ENCODE measurements around the gene GPR132. TPM values are rescaled to one million over a fixed set of nuclear protein-coding genes. Genes with fewer than 3 reads are reported as not detected.
"Not testable (repeated sequence)": the region's sequence is repeated elsewhere in the genome, so short reads cannot be mapped to it uniquely, and the experiment has no call there.

The GPR132 gene
- total and polyA plus RNA-seq, 10 of the 15 experiments (the other 5 are each of a cell fraction or from before 2014, with no cell fraction given), result 1.9 to 49.3 (median 20.4) TPM

- POLR2A ChIA-PET, result interaction anchor here (0.8 to 3.1 kb wide), 7 partner anchors 8 to 38 kb away, joined by 3 to 16 read pairs (median 5); no protein-coding TSS in a partner anchor
- Histone ChIP-seq H3K27ac (ENCODE audit: control insufficient read depth, insufficient read depth) (peak overlapping the region; percentile 93), H3K4me3 (peak overlapping the region; percentile 64), H4K20me1 (ENCODE audit: control insufficient read depth, insufficient read depth) (peaks cover 12% of the 10 kb centered on the region), H3K79me2 (ENCODE audit: control insufficient read depth, insufficient read depth, low read length) (peaks cover 87% of the 10 kb centered on the region), H3K9ac (ENCODE audit: control insufficient read depth, insufficient read depth, low read length) (peak overlapping the region; percentile 84), H3K4me2 (ENCODE audit: control insufficient read depth, insufficient read depth) (peak overlapping the region; percentile 100), H3K4me1 (ENCODE audit: control insufficient read depth, insufficient read depth, low read length) (peaks cover 62% of the 10 kb centered on the region)
- FAIRE-seq; H3K36me3 ChIP-seq (ENCODE audit: control insufficient read depth in 2 of 2, insufficient read depth in 2 of 2, low read length in 1 of 2); H2AFZ ChIP-seq (ENCODE audit: control insufficient read depth, low read depth, low read length); H3K27me3 ChIP-seq (replicated peaks in 1 of 2; ENCODE audit: control insufficient read depth in 2 of 2, insufficient read depth in 2 of 2, low read length in 1 of 2); in situ Hi-C loops (cut with MboI); H3K9me3 ChIP-seq (replicated peaks; ENCODE audit: control insufficient read depth, insufficient read depth, low read length): not testable (repeated sequence)
- ATAC-seq (peak; percentile 3), DNase-seq (ENCODE audit: low read depth, low spot score) (peak; percentile 40)
- RAD21 ChIA-PET (ENCODE audit: unreplicated experiment), result interaction anchor here (0.8 to 5.3 kb wide), 6 partner anchors 10 to 141 kb away, joined by 3 to 27 read pairs (median 8); partner anchors contain the start of gene CDCA4
- SMC1A ChIA-PET (ENCODE audit: uncharacterized antibody, unreplicated experiment), result interaction anchor here (0.8 to 7.8 kb wide), 5 partner anchors 12 to 38 kb away, joined by 3 to 47 read pairs (median 11); no protein-coding TSS in a partner anchor
- CTCF ChIA-PET, result interaction anchor here (3.2 to 11.9 kb wide), 2 partner anchors 18 to 25 kb away, joined by 20 to 114 read pairs; no protein-coding TSS in a partner anchor
- TSS peak; percentile 47 for BruUV-seq (replicated peaks)
- TF ChIP-seq ZNF384 (IDR thresholded peaks at IDR 0.05; ENCODE audit: borderline replicate concordance, low read depth, low read length), result peak; percentile 33; the same call in 1 of the 2 replicates
- TF ChIP-seq NR2F1 (conservative IDR thresholded peaks at IDR 0.05), result peak; percentile 24; the same call in 1 of the 2 replicates
- TF ChIP-seq SMARCA5 (IDR thresholded peaks at IDR 0.05), result 0 out of 2 replicates have a peak, but pooled peaks have one; percentile 29
- TF ChIP-seq, protein P1, sequence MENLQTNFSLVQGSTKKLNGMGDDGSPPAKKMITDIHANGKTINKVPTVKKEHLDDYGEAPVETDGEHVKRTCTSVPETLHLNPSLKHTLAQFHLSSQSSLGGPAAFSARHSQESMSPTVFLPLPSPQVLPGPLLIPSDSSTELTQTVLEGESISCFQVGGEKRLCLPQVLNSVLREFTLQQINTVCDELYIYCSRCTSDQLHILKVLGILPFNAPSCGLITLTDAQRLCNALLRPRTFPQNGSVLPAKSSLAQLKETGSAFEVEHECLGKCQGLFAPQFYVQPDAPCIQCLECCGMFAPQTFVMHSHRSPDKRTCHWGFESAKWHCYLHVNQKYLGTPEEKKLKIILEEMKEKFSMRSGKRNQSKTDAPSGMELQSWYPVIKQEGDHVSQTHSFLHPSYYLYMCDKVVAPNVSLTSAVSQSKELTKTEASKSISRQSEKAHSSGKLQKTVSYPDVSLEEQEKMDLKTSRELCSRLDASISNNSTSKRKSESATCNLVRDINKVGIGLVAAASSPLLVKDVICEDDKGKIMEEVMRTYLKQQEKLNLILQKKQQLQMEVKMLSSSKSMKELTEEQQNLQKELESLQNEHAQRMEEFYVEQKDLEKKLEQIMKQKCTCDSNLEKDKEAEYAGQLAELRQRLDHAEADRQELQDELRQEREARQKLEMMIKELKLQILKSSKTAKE (IDR thresholded peaks at IDR 0.05; ENCODE audit: low read depth, poor library complexity, severe bottlenecking), result peak; percentile 28
- peak; percentile 30; the same call in 1 of the 2 replicates for TF ChIP-seq POLR2AphosphoS5 (IDR thresholded peaks at IDR 0.05; ENCODE audit: low read length)
- peak; percentile 91 for TF ChIP-seq SPI1 (IDR thresholded peaks at IDR 0.05; ENCODE audit: borderline replicate concordance, insufficient read depth, low read depth, low read length)
- peak; percentile 56; the same call in 1 of the 2 replicates for TF ChIP-seq NBN (IDR thresholded peaks at IDR 0.05)
- 0 out of 2 replicates have a peak, but pooled peaks have one; percentile 40 for TF ChIP-seq EED (IDR thresholded peaks at IDR 0.05; ENCODE audit: low read depth)
- TF ChIP-seq BHLHE40 (IDR thresholded peaks at IDR 0.05; ENCODE audit: borderline replicate concordance in 1 of 2, low read depth in 2 of 2, low read length in 1 of 2), result peak; percentile 25 to 40; a peak in 2 of 4 replicates
- TF ChIP-seq MXI1 (IDR thresholded peaks at IDR 0.05; ENCODE audit: low read depth, low read length), result peak; percentile 75; the same call in 1 of the 2 replicates
- TF ChIP-seq, protein P2, sequence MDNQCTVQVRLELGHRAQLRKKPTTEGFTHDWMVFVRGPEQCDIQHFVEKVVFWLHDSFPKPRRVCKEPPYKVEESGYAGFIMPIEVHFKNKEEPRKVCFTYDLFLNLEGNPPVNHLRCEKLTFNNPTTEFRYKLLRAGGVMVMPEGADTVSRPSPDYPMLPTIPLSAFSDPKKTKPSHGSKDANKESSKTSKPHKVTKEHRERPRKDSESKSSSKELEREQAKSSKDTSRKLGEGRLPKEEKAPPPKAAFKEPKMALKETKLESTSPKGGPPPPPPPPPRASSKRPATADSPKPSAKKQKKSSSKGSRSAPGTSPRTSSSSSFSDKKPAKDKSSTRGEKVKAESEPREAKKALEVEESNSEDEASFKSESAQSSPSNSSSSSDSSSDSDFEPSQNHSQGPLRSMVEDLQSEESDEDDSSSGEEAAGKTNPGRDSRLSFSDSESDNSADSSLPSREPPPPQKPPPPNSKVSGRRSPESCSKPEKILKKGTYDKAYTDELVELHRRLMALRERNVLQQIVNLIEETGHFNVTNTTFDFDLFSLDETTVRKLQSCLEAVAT (IDR thresholded peaks at IDR 0.05), result 0 out of 2 replicates have a peak, but pooled peaks have one; percentile 31
- TF ChIP-seq, protein P3, sequence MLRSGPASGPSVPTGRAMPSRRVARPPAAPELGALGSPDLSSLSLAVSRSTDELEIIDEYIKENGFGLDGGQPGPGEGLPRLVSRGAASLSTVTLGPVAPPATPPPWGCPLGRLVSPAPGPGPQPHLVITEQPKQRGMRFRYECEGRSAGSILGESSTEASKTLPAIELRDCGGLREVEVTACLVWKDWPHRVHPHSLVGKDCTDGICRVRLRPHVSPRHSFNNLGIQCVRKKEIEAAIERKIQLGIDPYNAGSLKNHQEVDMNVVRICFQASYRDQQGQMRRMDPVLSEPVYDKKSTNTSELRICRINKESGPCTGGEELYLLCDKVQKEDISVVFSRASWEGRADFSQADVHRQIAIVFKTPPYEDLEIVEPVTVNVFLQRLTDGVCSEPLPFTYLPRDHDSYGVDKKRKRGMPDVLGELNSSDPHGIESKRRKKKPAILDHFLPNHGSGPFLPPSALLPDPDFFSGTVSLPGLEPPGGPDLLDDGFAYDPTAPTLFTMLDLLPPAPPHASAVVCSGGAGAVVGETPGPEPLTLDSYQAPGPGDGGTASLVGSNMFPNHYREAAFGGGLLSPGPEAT (IDR thresholded peaks at IDR 0.05; ENCODE audit: low read depth), result peak; percentile 34; the same call in 1 of the 2 replicates
- intact Hi-C loops (cut with micrococcal nuclease; ENCODE audit: unreplicated experiment), result loop anchor here (10.0 kb wide), 1 partner anchor 421 kb away; the partner anchor contains the start of gene CRIP1
- WGBS (ENCODE audit: insufficient coverage, insufficient replicate concordance, low lambda C conversion rate, missing lambda C conversion rate), result 0% methylated on average over 10 of the region's 10 CpGs
Measured at GRCh38 chr14:105063506-105063905, 1.7 kb downstream of the GPR132 start.
